HFFc6 (cell line): ENCODE results near the gene PTPRN2. TPM values are rescaled to one million over a fixed set of nuclear protein-coding genes. Genes with fewer than 3 reads are reported as not detected.

Experiments used
- DNase-seq: peaks from one replicate; pipeline ENCODE4 v3.0.0-alpha.2; 2018
- H3K27ac Mint-ChIP-seq: 2 replicates; pipeline ENCODE4 v1.8.0; 2020; ENCODE audit warnings: mild to moderate bottlenecking, mixed read lengths
- H3K27me3 Mint-ChIP-seq: 2 replicates; pipeline ENCODE4 v1.8.0; 2021; ENCODE audit warnings: mild to moderate bottlenecking, moderate library complexity, mixed read lengths; ENCODE audit not compliant: insufficient read depth
- H3K36me3 Mint-ChIP-seq: 2 replicates; pipeline ENCODE4 v1.8.0; 2021; ENCODE audit warnings: low read depth, mixed read lengths
- H3K4me1 Mint-ChIP-seq: 2 replicates; pipeline ENCODE4 v1.8.0; 2020; ENCODE audit warnings: low read depth, mixed read lengths
- H3K4me3 Mint-ChIP-seq: 2 replicates; pipeline ENCODE4 v1.8.0; 2020; ENCODE audit warnings: mild to moderate bottlenecking, moderate library complexity, mixed read lengths
- H3K9me3 Mint-ChIP-seq: 2 replicates; pipeline ENCODE4 v1.8.0; 2020; ENCODE audit warnings: mild to moderate bottlenecking, mixed read lengths
- CTCF ChIP-seq: fragments of 200-600 bp; sonication (generic); IDR thresholded peaks from 2 replicates; pipeline ENCODE4 v1.5.0; 2021; ENCODE audit warnings: antibody characterized with exemption, mild to moderate bottlenecking
- total RNA-seq, 6 experiments: library from RNA; stranded (reverse); fragmentation: NEBNext Ultra II Directional; extraction: Animal tissue kit (Norgen Biotek cat#: 25700); gene quantifications; 2 replicates in 1 of 6; 3 replicates in 5 of 6; pipeline ENCODE4 v1.2.3, GENCODE V29; 2021

The PTPRN2 gene
- total RNA-seq, 6 experiments from 2014 or later = 0.05 to 0.27 (median 0.23) TPM

- Mint-ChIP-seq H3K27me3 (no peaks in the 10 kb centered on the region), H3K9me3 (peaks cover 34% of the 10 kb centered on the region), H3K4me1 (no peaks in the 10 kb centered on the region), H3K4me3 (no peak overlapping the region), H3K27ac (no peak overlapping the region), H3K36me3 (no peaks in the 10 kb centered on the region; the same call in 1 of the 2 replicates)
- DNase-seq = no peak
- no peak for TF ChIP-seq CTCF
Observed at GRCh38 chr7:157825325-157825724, 762.3 kb downstream of the PTPRN2 start.

GRCh38 chr7:157824819-157825121, 762.9 kb downstream of the PTPRN2 start:
- H3K9me3 Mint-ChIP-seq = peaks cover 33% of the 10 kb centered on the region
- no peaks in the 10 kb centered on the region for H3K27me3 Mint-ChIP-seq
- DNase-seq = no peak
- no peaks in the 10 kb centered on the region; the same call in 1 of the 2 replicates for H3K36me3 Mint-ChIP-seq
- no peak overlapping the region for H3K27ac Mint-ChIP-seq
- no peaks in the 10 kb centered on the region for H3K4me1 Mint-ChIP-seq
- TF ChIP-seq CTCF = no peak
- H3K4me3 Mint-ChIP-seq = no peak overlapping the region

- H3K4me3 Mint-ChIP-seq = no peak overlapping the region
- no peak overlapping the region for H3K27ac Mint-ChIP-seq
- peaks cover 28% of the 10 kb centered on the region for H3K9me3 Mint-ChIP-seq
- no peaks in the 10 kb centered on the region for H3K4me1 Mint-ChIP-seq
- no peaks in the 10 kb centered on the region for H3K27me3 Mint-ChIP-seq
- DNase-seq = no peak
- TF ChIP-seq CTCF = no peak
- no peaks in the 10 kb centered on the region; the same call in 1 of the 2 replicates for H3K36me3 Mint-ChIP-seq
Observed at GRCh38 chr7:157824011-157824818, 763.4 kb downstream of the PTPRN2 start.

- TF ChIP-seq CTCF = no peak
- Mint-ChIP-seq H3K27me3 (no peaks in the 10 kb centered on the region), H3K4me1 (no peaks in the 10 kb centered on the region), H3K4me3 (no peak overlapping the region), H3K36me3 (peaks cover 5% of the 10 kb centered on the region), H3K27ac (no peak overlapping the region), H3K9me3 (peaks cover 22% of the 10 kb centered on the region)
- no peak for DNase-seq
Observed at GRCh38 chr7:157822688-157823031, 765.0 kb downstream of the PTPRN2 start.

- Mint-ChIP-seq H3K27me3 (no peaks in the 10 kb centered on the region), H3K4me1 (no peaks in the 10 kb centered on the region), H3K4me3 (no peak overlapping the region), H3K9me3 (peaks cover 24% of the 10 kb centered on the region), H3K27ac (no peak overlapping the region), H3K36me3 (peaks cover 7% of the 10 kb centered on the region)
- no peak for DNase-seq
- no peak for TF ChIP-seq CTCF
Observed at GRCh38 chr7:157821959-157822687, 765.5 kb downstream of the PTPRN2 start.
